Measurements from ENCODE around the gene UMODL1.

Gene UMODL1

GRCh38 chr21:42071146-42071737, at the start of gene UMODL1:
TSS of gene UMODL1 (plus strand) at chr21:42071317. CDS start at chr21:42071317, 0 bp downstream.
- no peak for DNase-seq

GRCh38 chr21:42021371-42022090, 49.6 kb upstream of the UMODL1 start:
- DNase-seq, result peak; percentile 93

GRCh38 chr21:42022091-42022430, 49.1 kb upstream of the UMODL1 start:
- DNase-seq, result no peak

GRCh38 chr21:42022906-42023305, 48.2 kb upstream of the UMODL1 start:
- no peak for DNase-seq

- no peak for DNase-seq
These were observed 45.6 kb upstream of the UMODL1 start for GRCh38 chr21:42025376-42026081.

GRCh38 chr21:42026082-42026435, 45.1 kb upstream of the UMODL1 start:
- no peak for DNase-seq

- no peak for DNase-seq
These were observed 43.9 kb upstream of the UMODL1 start for GRCh38 chr21:42027085-42027821.

GRCh38 chr21:42027822-42028765, 43.0 kb upstream of the UMODL1 start:
- no peak for DNase-seq

- DNase-seq, result no peak
These were observed 42.2 kb upstream of the UMODL1 start for GRCh38 chr21:42028766-42029425.

- DNase-seq, result no peak
These were observed 40.8 kb upstream of the UMODL1 start for GRCh38 chr21:42030311-42030710.

GRCh38 chr21:42031241-42031640, 39.9 kb upstream of the UMODL1 start:
- no peak for DNase-seq

GRCh38 chr21:42031816-42032215, 39.3 kb upstream of the UMODL1 start:
- peak; percentile 63 for DNase-seq

GRCh38 chr21:42032266-42032665, 38.9 kb upstream of the UMODL1 start:
- no peak for DNase-seq

GRCh38 chr21:42032968-42033367, 38.1 kb upstream of the UMODL1 start:
- DNase-seq, result no peak

- DNase-seq, result no peak
These were observed 34.8 kb upstream of the UMODL1 start for GRCh38 chr21:42036313-42036712.

GRCh38 chr21:42037516-42037915, 33.6 kb upstream of the UMODL1 start:
- DNase-seq, result no peak

- no peak for DNase-seq
These were observed 33.2 kb upstream of the UMODL1 start for GRCh38 chr21:42037943-42038342.

- no peak for DNase-seq
These were observed 32.7 kb upstream of the UMODL1 start for GRCh38 chr21:42038393-42038792.

- DNase-seq, result no peak
These were observed 32.2 kb upstream of the UMODL1 start for GRCh38 chr21:42038826-42039425.

GRCh38 chr21:42039470-42039901, 31.6 kb upstream of the UMODL1 start:
- no peak for DNase-seq

- no peak for DNase-seq
These were observed 31.2 kb upstream of the UMODL1 start for GRCh38 chr21:42039911-42040351.
